HL-60 (cell line): Measurements from ENCODE around the gene SHKBP1.

Experiments used
- DNase-seq, 2 experiments: peaks; one replicate each; pipeline ENCODE4 v3.0.0-alpha.2; 2010 to 2020; ENCODE audit warnings: low read depth in 1 of 2, low spot score in 1 of 2
- H3K27ac ChIP-seq: fragments of 250-450 bp; sonication (Bioruptor Pico); replicated peaks from 2 replicates; pipeline ENCODE4 v1.5.1; 2020; ENCODE audit warnings: mild to moderate bottlenecking, moderate library complexity
- H3K27me3 ChIP-seq: fragments of 250-450 bp; sonication (Bioruptor Pico); 2 replicates; pipeline ENCODE4 v1.5.1; 2021; ENCODE audit warnings: mild to moderate bottlenecking, moderate library complexity; ENCODE audit not compliant: insufficient read depth, poor library complexity, severe bottlenecking
- H3K4me3 ChIP-seq: replicated peaks from 2 replicates; pipeline ENCODE4 v1.5.1; 2011; ENCODE audit warnings: mild to moderate bottlenecking, control low read depth, low read length; ENCODE audit not compliant: insufficient read depth
- CTCF ChIP-seq: IDR thresholded peaks from one replicate; pipeline ENCODE4 v1.5.1; 2011; ENCODE audit warnings: low read length, control low read depth, inconsistent platforms; ENCODE audit not compliant: insufficient read depth
- GABPA ChIP-seq: IDR thresholded peaks from 2 replicates; pipeline ENCODE4 v1.6.1; 2012; ENCODE audit warnings: low read depth
- POLR2AphosphoS5 ChIP-seq: IDR thresholded peaks from 2 replicates; pipeline ENCODE4 v1.6.1; 2012; ENCODE audit warnings: low read depth
- REST ChIP-seq: IDR thresholded peaks from 2 replicates; pipeline ENCODE4 v1.6.1; 2012; ENCODE audit warnings: low read depth; ENCODE audit not compliant: insufficient replicate concordance
- SPI1 ChIP-seq: IDR thresholded peaks from 2 replicates; pipeline ENCODE4 v1.6.1; 2012; ENCODE audit warnings: low read depth, mild to moderate bottlenecking, borderline replicate concordance

Gene SHKBP1

GRCh38 chr19:40632311-40633036 is 55.8 kb downstream of the SHKBP1 start:
- no peak for DNase-seq
- H3K4me3 ChIP-seq, result no peak overlapping the region
- TF ChIP-seq REST (no peak), CTCF (no peak), GABPA (no peak)
- no peak overlapping the region for H3K27ac ChIP-seq
- no peaks in the 10 kb centered on the region for H3K27me3 ChIP-seq

GRCh38 chr19:40633207-40633606 is 56.5 kb downstream of the SHKBP1 start:
- Histone ChIP-seq H3K4me3 (no peak overlapping the region), H3K27ac (no peak overlapping the region), H3K27me3 (no peaks in the 10 kb centered on the region)
- TF ChIP-seq REST, result no peak
- TF ChIP-seq GABPA, result no peak
- TF ChIP-seq SPI1, result no peak
- TF ChIP-seq POLR2AphosphoS5, result no peak
- no peak for TF ChIP-seq CTCF
- no peak for DNase-seq

- no peak overlapping the region for H3K27ac ChIP-seq
- no peak for DNase-seq
- H3K27me3 ChIP-seq, result no peaks in the 10 kb centered on the region
- no peak overlapping the region for H3K4me3 ChIP-seq
- TF ChIP-seq POLR2AphosphoS5 (no peak), SPI1 (no peak), GABPA (no peak), CTCF (no peak), REST (no peak)
Observed at GRCh38 chr19:40638327-40638726, 61.7 kb downstream of the SHKBP1 start.
